ELF-1 (cell line): Measurements from ENCODE around the gene CLASRP.

Experiments used
- DNase-seq: peaks from one replicate; pipeline ENCODE4 v3.0.0-alpha.2; 2016; ENCODE audit warnings: low read depth, low spot score

CLASRP gene

GRCh38 chr19:45020071-45020470 is 18.8 kb upstream of the CLASRP start:
- DNase-seq: no peak

DNA sequence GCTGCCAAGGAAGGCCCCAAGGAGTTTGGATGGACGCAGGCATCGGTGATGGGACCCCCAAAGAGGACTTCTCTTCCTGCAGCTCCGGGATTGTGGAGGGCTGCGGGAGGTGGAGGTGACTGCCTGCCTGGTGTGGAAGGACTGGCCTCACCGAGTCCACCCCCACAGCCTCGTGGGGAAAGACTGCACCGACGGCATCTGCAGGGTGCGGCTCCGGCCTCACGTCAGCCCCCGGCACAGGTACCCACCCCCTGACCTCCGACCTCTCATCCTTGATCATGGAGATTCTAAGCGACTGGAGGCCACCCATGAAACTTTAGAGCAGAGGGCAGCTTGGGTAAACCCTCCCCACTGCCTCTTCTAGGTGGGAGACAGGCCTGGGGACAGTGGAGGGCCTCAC is 16.9 kb upstream of the CLASRP start:
- DNase-seq: no peak

- no peak for DNase-seq
Observed at GRCh38 chr19:45023048-45023447, 15.8 kb upstream of the CLASRP start.

DNA sequence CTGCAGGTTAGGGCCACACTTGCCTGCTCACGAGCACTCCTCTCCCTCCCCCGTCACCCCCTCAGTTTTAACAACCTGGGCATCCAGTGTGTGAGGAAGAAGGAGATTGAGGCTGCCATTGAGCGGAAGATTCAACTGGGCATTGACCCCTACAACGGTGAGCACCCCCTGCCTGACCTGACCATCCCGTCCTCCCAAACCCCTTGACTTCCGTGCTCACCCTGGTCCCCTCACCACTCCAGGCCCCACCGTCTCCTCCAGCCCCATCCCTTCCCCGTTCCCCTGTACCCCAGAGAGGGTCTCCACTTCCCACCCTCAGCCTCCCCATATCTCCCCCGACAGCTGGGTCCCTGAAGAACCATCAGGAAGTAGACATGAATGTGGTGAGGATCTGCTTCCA is 13.6 kb upstream of the CLASRP start:
- no peak for DNase-seq

DNA sequence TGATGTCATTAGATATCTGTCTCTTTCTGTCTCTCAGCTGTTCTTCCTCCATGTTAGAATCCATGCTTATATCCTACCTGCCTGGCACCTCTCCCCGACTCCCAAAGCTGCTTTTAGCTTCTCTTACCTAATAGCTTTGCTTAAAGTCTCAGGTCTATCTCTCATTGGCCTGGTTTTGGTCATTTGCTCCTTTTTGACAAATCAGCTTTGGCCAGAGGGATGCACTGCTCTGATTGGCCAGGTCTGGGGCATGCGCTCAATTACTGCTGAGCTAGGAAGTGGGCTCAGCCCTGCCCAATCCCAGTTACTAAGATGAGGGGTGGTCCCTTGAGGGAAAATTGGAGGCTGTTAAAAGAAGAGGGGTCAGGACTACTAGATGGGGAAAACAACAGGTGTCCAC is 11.5 kb upstream of the CLASRP start:
- no peak for DNase-seq

- DNase-seq: no peak
Observed at GRCh38 chr19:45030825-45031224, 8.0 kb upstream of the CLASRP start.

GRCh38 chr19:45032421-45032820 is 6.4 kb upstream of the CLASRP start:
- peak; percentile 29 for DNase-seq

DNA sequence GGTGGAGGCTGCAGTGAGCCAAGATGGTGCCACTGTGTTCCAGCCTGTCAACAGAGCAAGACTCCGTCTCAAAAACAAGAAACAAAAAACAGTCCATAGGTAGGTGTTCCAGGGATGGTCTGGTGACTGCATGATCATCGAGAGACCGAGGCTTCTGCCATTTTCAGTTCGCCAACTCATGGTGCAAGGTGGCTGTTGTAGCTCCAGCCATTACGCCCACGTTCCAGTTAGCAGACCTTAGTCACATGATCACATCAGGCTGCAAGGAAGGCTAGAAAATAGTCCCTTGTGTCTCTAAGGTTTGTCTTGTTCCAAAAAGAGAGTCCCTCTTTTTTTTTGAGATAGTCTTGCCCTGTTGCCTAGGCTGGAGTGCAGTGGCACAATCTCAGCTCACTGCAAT is 3.1 kb upstream of the CLASRP start:
- no peak for DNase-seq

- DNase-seq: no peak
Observed at GRCh38 chr19:45037393-45038169, 1.3 kb upstream of the CLASRP start.

GRCh38 chr19:45040059-45040771 is 1.4 kb downstream of the CLASRP start:
- no peak for DNase-seq

DNA sequence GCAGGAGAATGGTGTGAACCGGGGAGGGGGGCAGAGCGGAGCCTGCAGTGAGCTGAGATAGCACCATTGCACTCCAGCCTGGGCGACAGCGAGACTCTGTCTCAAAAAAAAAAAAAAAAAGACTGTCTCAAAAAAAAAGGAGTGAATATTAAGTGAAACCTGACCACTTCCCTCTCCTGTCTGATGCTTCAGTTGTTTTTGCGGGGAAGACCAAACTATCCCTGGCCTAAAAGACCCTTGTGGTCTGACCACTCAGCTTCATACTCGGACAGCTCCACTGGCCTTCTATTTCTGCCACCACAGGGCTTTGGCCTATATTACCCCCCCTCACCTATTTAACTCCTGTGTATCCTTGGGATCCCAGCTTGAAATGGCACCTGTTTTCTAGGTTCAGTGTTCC is 2.3 kb downstream of the CLASRP start:
- DNase-seq: no peak

DNA sequence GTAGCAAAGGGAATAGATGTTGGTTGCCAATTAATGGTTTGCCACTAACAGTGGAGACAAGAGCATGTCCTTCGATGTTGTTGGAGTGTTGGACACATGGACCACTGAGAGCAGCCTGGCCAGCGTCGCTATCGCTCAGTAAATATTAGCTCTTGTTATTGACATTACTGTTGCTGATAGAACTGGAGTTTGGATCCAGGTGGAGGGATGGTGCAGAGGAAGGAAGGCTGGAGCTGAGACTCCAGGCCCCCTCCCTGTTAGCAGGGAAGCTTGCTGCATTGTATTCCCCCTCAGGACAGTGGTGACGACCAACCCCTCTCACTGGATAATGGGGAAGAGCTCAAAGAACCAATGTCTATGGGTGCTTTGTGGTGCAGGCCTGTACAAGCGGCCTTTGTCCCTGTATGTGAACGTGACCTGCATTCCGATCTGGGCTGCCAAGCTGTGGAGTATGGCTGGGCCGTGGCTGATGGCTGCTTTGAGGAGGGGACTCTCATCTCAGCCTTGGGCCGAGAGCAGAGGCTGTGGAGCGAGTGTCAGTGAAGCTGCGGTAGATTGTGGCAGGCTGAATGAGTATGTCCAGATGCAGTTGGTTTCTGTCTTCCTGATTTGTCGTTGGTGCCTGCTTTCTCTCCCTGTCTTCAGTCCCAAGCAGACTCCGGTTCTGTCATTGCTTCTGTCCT is 7.0 kb downstream of the CLASRP start:
- no peak for DNase-seq

GRCh38 chr19:45046355-45046754 is 7.5 kb downstream of the CLASRP start:
- DNase-seq: no peak

DNA sequence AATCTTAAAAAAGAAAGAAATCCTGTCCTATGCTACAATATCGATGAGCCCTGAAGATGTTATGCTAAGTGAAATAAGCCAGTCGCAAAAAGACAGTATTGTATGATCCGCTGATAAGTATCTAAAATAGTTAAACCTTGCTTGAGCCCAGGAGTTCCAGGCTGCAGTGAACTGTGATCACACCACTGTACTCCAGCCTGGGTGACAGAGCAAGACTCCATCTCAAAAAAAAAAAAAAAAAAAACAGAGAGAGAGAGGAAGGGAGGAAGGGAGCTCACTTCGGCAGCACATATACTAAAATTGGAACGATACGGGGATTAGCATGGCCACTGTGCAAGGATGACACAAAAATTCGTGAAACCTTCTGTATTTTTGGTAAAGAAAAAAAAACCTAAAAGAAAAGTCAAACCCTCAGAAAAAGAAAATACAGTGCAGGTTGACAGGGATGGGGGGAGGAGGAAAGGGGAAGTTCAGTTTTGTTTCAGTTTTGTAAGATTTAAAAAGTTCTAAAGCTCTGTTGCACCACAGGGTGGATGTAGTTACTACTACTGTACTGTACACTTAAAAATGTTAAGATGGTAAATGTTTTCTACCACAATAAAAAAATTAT is 8.4 kb downstream of the CLASRP start:
- no peak for DNase-seq

GRCh38 chr19:45049073-45049736 is 10.4 kb downstream of the CLASRP start:
- no peak for DNase-seq

GRCh38 chr19:45050036-45050435 is 11.2 kb downstream of the CLASRP start:
- no peak for DNase-seq

DNA sequence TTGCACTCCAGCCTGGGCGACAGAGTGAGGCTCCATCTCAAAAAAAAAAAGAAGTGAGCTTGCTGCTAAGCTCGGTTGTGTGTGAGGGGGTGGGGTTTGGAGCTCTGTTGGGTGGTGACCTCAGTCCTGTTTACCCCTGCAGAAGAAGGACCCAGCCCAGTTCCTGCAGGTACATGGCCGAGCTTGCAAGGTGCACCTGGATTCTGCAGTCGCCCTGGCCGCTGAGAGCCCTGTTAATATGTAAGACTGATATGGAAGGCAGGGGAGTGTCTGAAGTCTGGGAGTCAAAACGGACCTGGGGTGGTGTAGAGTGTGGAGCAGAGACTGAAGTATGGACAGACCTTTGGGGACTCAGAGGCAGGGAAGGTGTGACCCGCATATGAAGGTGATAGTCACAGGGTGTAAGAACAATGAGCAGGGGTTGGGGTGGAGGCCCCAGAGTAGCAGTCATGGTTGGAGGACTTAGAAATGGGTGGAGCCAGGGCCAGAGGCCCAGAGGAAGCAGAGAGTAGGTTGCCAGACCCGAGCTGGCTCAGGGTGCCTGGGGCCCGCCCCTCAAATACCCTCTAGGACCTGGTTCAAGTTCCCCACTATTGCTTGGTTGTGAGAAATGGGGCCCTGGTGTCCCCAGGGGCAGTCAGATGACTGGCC is 13.2 kb downstream of the CLASRP start:
- no peak for DNase-seq

DNA sequence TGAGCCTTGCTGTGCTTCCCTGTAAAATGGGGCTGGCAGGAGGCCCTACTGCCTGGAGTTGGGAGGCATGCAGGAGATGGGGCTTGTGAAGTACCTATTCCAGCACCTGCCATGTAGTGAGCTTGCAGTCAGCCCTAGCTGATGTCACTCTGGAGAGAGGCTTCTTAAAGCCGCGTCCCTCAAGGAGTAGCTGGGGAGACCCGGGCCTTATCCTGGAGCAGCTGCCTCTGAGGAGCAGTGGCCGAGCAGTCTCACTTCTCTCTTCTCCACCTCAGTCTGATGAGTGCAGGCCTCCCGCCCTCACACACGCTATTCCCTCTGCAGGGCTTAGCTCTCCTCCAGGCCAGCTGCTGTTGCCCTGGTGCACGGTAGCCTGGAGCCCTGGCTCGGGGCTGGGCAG is 18.0 kb downstream of the CLASRP start:
- DNase-seq: no peak

DNA sequence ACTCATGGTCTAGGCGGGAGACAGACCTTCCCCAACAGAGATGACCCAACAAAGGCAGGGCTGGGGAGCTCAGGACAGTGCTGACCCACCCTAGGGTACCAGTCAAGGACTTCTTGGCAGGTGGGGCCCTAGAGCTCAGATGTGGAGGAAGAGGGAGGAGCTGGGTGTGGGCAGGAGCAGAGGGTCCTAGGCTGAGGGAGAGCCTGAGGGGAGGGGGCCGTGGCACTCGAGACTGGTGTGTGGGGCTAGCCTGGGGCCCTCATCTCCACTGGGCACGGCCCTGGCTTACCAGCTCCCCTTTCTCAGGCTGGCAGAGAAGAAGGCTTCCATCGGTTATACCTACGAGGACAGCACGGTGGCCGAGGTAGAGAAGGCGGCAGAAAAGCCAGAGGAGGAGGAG is 18.6 kb downstream of the CLASRP start:
- no peak for DNase-seq

DNA sequence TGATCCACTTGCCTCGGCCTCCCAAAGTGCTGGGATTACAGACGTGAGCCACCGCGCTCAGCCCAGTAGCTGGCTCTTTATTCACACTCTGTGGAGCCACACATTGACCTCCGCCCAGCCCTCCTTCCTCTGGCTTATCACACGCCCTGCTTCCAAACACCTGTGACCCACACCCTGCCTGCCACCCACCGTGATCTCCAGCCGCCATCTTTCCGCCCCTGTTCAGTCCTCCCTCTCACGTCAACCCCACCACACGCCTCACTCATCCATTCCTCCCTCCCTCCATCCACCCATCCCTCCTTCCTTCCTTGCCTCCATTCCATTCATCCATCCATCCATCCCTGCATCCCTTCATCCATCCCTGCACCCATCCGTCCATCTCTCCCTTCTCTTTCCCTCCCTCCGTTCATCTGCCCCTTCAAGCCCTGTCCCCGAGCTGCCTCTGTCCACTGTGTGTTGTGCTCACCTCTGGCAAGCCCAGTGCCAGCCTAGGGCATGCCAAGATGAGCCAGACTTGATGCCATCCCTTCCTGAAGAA is 19.8 kb downstream of the CLASRP start:
- DNase-seq: no peak
